Measurements from ENCODE around the gene GABRP.
A peak's percentile ranks its signal among the peaks of the same experiment; 100 is the strongest.

GABRP gene

GRCh38 chr5:170857066-170857465 is 73.5 kb downstream of the GABRP start:
- no CpG with 5 or more reads among the region's 2 CpGs for WGBS (ENCODE audit: extremely low coverage, insufficient coverage, low lambda C conversion rate)

GRCh38 chr5:170860415-170860814 is 76.9 kb downstream of the GABRP start:
- peaks cover 1% of the 10 kb centered on the region for H3K79me1 ChIP-seq (ENCODE audit: low read length)
- H3K23ac ChIP-seq (ENCODE audit: low read length) = no peak overlapping the region
- H3K36me3 ChIP-seq (ENCODE audit: control insufficient read depth, insufficient read depth, low read length) = no peaks in the 10 kb centered on the region
- H3K18ac ChIP-seq (ENCODE audit: low read length) = no peak overlapping the region
- H3K4me1 ChIP-seq (ENCODE audit: control insufficient read depth, low read depth, low read length) = peaks cover 5% of the 10 kb centered on the region
- H3K4ac ChIP-seq (ENCODE audit: low read depth, low read length) = no peak overlapping the region
- peaks cover 4% of the 10 kb centered on the region for H3K79me2 ChIP-seq (ENCODE audit: control insufficient read depth, insufficient read depth, low read length)
- no peak overlapping the region for H4K5ac ChIP-seq (ENCODE audit: low read length)
- H2BK15ac ChIP-seq (replicated peaks; ENCODE audit: low read depth) = no peak overlapping the region
- no peak overlapping the region for H3K56ac ChIP-seq (ENCODE audit: low read length)
- H2BK5ac ChIP-seq (ENCODE audit: low read length) = no peak overlapping the region
- no peaks in the 10 kb centered on the region for H3K27me3 ChIP-seq (ENCODE audit: insufficient read depth, low read length, poor library complexity)
- no peak for DNase-seq
- H3K9ac ChIP-seq (ENCODE audit: low read length) = no peak overlapping the region
- H2BK120ac ChIP-seq (ENCODE audit: low read depth, low read length) = no peak overlapping the region
- H4K8ac ChIP-seq (ENCODE audit: low read depth, low read length) = no peak overlapping the region
- no peak overlapping the region for H3K4me3 ChIP-seq (ENCODE audit: low read length)
- H2AK5ac ChIP-seq (ENCODE audit: low read length) = no peak overlapping the region
- H3K27ac ChIP-seq (ENCODE audit: low read depth, low read length) = no peak overlapping the region
- H3K4me2 ChIP-seq (ENCODE audit: low read length) = no peak overlapping the region

More at GRCh38 chr5:170857066-170857465, 73.5 kb downstream of the GABRP start:
- Histone ChIP-seq H3K9ac (ENCODE audit: low read length) (no peak overlapping the region), H2AK5ac (ENCODE audit: low read length) (no peak overlapping the region), H4K5ac (ENCODE audit: low read length) (no peak overlapping the region), H3K79me2 (ENCODE audit: control insufficient read depth, insufficient read depth, low read length) (no peaks in the 10 kb centered on the region), H3K4me1 (ENCODE audit: control insufficient read depth, low read depth, low read length) (no peaks in the 10 kb centered on the region), H3K23ac (ENCODE audit: low read length) (no peak overlapping the region), H3K4ac (ENCODE audit: low read depth, low read length) (no peak overlapping the region), H3K27me3 (ENCODE audit: insufficient read depth, low read length, poor library complexity) (no peaks in the 10 kb centered on the region), H3K27ac (ENCODE audit: low read depth, low read length) (no peak overlapping the region), H4K8ac (ENCODE audit: low read depth, low read length) (no peak overlapping the region), H3K56ac (ENCODE audit: low read length) (no peak overlapping the region), H2BK120ac (ENCODE audit: low read depth, low read length) (no peak overlapping the region), H3K36me3 (ENCODE audit: control insufficient read depth, insufficient read depth, low read length) (no peaks in the 10 kb centered on the region), H2BK5ac (ENCODE audit: low read length) (no peak overlapping the region), H2BK15ac (replicated peaks; ENCODE audit: low read depth) (no peak overlapping the region), H3K79me1 (ENCODE audit: low read length) (no peaks in the 10 kb centered on the region), H3K18ac (ENCODE audit: low read length) (no peak overlapping the region), H3K4me2 (ENCODE audit: low read length) (no peak overlapping the region), H3K4me3 (ENCODE audit: low read length) (no peak overlapping the region)
- no peak for DNase-seq

- no peaks in the 10 kb centered on the region for H3K36me3 ChIP-seq (ENCODE audit: control insufficient read depth, insufficient read depth, low read length)
- no peak overlapping the region for H2AK5ac ChIP-seq (ENCODE audit: low read length)
- H3K4ac ChIP-seq (ENCODE audit: low read depth, low read length) = no peak overlapping the region
- H3K56ac ChIP-seq (ENCODE audit: low read length) = no peak overlapping the region
- H3K79me1 ChIP-seq (ENCODE audit: low read length) = peaks cover 4% of the 10 kb centered on the region
- no peak overlapping the region for H4K8ac ChIP-seq (ENCODE audit: low read depth, low read length)
- no peak overlapping the region for H4K5ac ChIP-seq (ENCODE audit: low read length)
- H3K27ac ChIP-seq (ENCODE audit: low read depth, low read length) = no peak overlapping the region
- no CpG with 5 or more reads among the region's 5 CpGs for WGBS (ENCODE audit: extremely low coverage, insufficient coverage, low lambda C conversion rate)
- no peak overlapping the region for H2BK15ac ChIP-seq (replicated peaks; ENCODE audit: low read depth)
- no peak overlapping the region for H3K23ac ChIP-seq (ENCODE audit: low read length)
- peaks cover 7% of the 10 kb centered on the region for H3K79me2 ChIP-seq (ENCODE audit: control insufficient read depth, insufficient read depth, low read length)
- no peak overlapping the region for H3K4me3 ChIP-seq (ENCODE audit: low read length)
- H2BK5ac ChIP-seq (ENCODE audit: low read length) = no peak overlapping the region
- no peak overlapping the region for H3K18ac ChIP-seq (ENCODE audit: low read length)
- H3K4me1 ChIP-seq (ENCODE audit: control insufficient read depth, low read depth, low read length) = peaks cover 5% of the 10 kb centered on the region
- H3K27me3 ChIP-seq (ENCODE audit: insufficient read depth, low read length, poor library complexity) = no peaks in the 10 kb centered on the region
- peak; percentile 5 for DNase-seq
- H3K4me2 ChIP-seq (ENCODE audit: low read length) = no peak overlapping the region
- H2BK120ac ChIP-seq (ENCODE audit: low read depth, low read length) = no peak overlapping the region
- H3K9ac ChIP-seq (ENCODE audit: low read length) = no peak overlapping the region
Observed at GRCh38 chr5:170860818-170861666, 77.5 kb downstream of the GABRP start.

GRCh38 chr5:170861667-170861916 is 78.1 kb downstream of the GABRP start:
- Histone ChIP-seq H3K4me2 (ENCODE audit: low read length) (no peak overlapping the region), H3K27me3 (ENCODE audit: insufficient read depth, low read length, poor library complexity) (no peaks in the 10 kb centered on the region), H3K79me1 (ENCODE audit: low read length) (peaks cover 4% of the 10 kb centered on the region), H3K9ac (ENCODE audit: low read length) (no peak overlapping the region), H3K27ac (ENCODE audit: low read depth, low read length) (no peak overlapping the region), H3K36me3 (ENCODE audit: control insufficient read depth, insufficient read depth, low read length) (no peaks in the 10 kb centered on the region), H2BK120ac (ENCODE audit: low read depth, low read length) (no peak overlapping the region), H2BK5ac (ENCODE audit: low read length) (no peak overlapping the region), H3K18ac (ENCODE audit: low read length) (no peak overlapping the region), H3K4ac (ENCODE audit: low read depth, low read length) (no peak overlapping the region), H4K8ac (ENCODE audit: low read depth, low read length) (no peak overlapping the region), H2AK5ac (ENCODE audit: low read length) (no peak overlapping the region), H3K56ac (ENCODE audit: low read length) (no peak overlapping the region), H3K23ac (ENCODE audit: low read length) (no peak overlapping the region), H3K79me2 (ENCODE audit: control insufficient read depth, insufficient read depth, low read length) (peaks cover 9% of the 10 kb centered on the region), H2BK15ac (replicated peaks; ENCODE audit: low read depth) (no peak overlapping the region), H3K4me1 (ENCODE audit: control insufficient read depth, low read depth, low read length) (peaks cover 5% of the 10 kb centered on the region), H3K4me3 (ENCODE audit: low read length) (no peak overlapping the region), H4K5ac (ENCODE audit: low read length) (no peak overlapping the region)
- no CpG with 5 or more reads among the region's 26 CpGs for WGBS (ENCODE audit: extremely low coverage, insufficient coverage, low lambda C conversion rate)
- no peak for DNase-seq

- no CpG with 5 or more reads among the region's 102 CpGs for WGBS (ENCODE audit: extremely low coverage, insufficient coverage, low lambda C conversion rate)
- Histone ChIP-seq H3K18ac (ENCODE audit: low read length) (peak within 1 kb of the TSS; percentile 96), H3K4me3 (ENCODE audit: low read length) (peak within 1 kb of the TSS; percentile 81), H2BK120ac (ENCODE audit: low read depth, low read length) (peak within 1 kb of the TSS; percentile 48), H3K4ac (ENCODE audit: low read depth, low read length) (peak within 1 kb of the TSS; percentile 63), H3K79me2 (ENCODE audit: control insufficient read depth, insufficient read depth, low read length) (peaks cover 13% of the 10 kb centered on the region), H3K4me2 (ENCODE audit: low read length) (peak within 1 kb of the TSS; percentile 80), H3K56ac (ENCODE audit: low read length) (peak within 1 kb of the TSS; percentile 96), H3K23ac (ENCODE audit: low read length) (peak within 1 kb of the TSS; percentile 69), H3K27ac (ENCODE audit: low read depth, low read length) (peak within 1 kb of the TSS; percentile 83), H4K8ac (ENCODE audit: low read depth, low read length) (no peak within 1 kb of the TSS), H4K5ac (ENCODE audit: low read length) (no peak within 1 kb of the TSS), H3K36me3 (ENCODE audit: control insufficient read depth, insufficient read depth, low read length) (no peaks in the 10 kb centered on the region), H2AK5ac (ENCODE audit: low read length) (no peak within 1 kb of the TSS), H3K27me3 (ENCODE audit: insufficient read depth, low read length, poor library complexity) (no peaks in the 10 kb centered on the region), H3K79me1 (ENCODE audit: low read length) (peaks cover 8% of the 10 kb centered on the region), H2BK5ac (ENCODE audit: low read length) (no peak within 1 kb of the TSS), H3K4me1 (ENCODE audit: control insufficient read depth, low read depth, low read length) (peaks cover 5% of the 10 kb centered on the region), H2BK15ac (replicated peaks; ENCODE audit: low read depth) (peak within 1 kb of the TSS; percentile 60), H3K9ac (ENCODE audit: low read length) (peak within 1 kb of the TSS; percentile 94)
- DNase-seq = peak; percentile 93
Observed at GRCh38 chr5:170861917-170862766, 78.6 kb downstream of the GABRP start, which contains the start of gene RANBP17. Gene RANBP17 (plus strand): TSS chr5:170862018.

Measured in mesendoderm (in vitro differentiated cells).